Measurements from ENCODE around the gene RPP40. TPM values are rescaled to one million over a fixed set of nuclear protein-coding genes. Genes with fewer than 3 reads are reported as not detected.

Gene RPP40
- total and polyA plus RNA-seq, 9 of the 15 experiments (the other 6 are each of a cell fraction or from before 2014, with no cell fraction given): 22.6 to 114 (median 39.0) TPM

- TF ChIP-seq HDAC1 (IDR thresholded peaks at IDR 0.05) (peak; percentile 44 to 99; a peak in 2 of 4 replicates), PHF21A (IDR thresholded peaks at IDR 0.05; ENCODE audit: borderline replicate concordance, low read depth) (no peak), GABPB2 (CRISPR knock-in tag; conservative IDR thresholded peaks at IDR 0.05) (no peak), ARID2 (IDR thresholded peaks at IDR 0.05) (no peak), ZFPM2 (CRISPR knock-in tag; IDR thresholded peaks at IDR 0.05) (no peak), MCM2 (IDR thresholded peaks at IDR 0.05; ENCODE audit: low read depth) (no peak), ZNF707 (CRISPR knock-in tag; conservative IDR thresholded peaks at IDR 0.05) (no peak), KAT2B (IDR thresholded peaks at IDR 0.05; ENCODE audit: low read depth, low read length) (no peak), CTBP1 (IDR thresholded peaks at IDR 0.05; ENCODE audit: borderline replicate concordance) (peak; percentile 28; the same call in 1 of the 2 replicates), PYGO2 (tag; IDR thresholded peaks at IDR 0.05) (no peak), ZNF655 (CRISPR knock-in tag; IDR thresholded peaks at IDR 0.05) (no peak), SMAD2 (IDR thresholded peaks at IDR 0.05; ENCODE audit: low read depth, low read length) (no peak), RAD51 (IDR thresholded peaks at IDR 0.05; ENCODE audit: borderline replicate concordance, low read depth) (peak; percentile 7; the same call in 1 of the 2 replicates), NCOA4 (IDR thresholded peaks at IDR 0.05; ENCODE audit: partially characterized antibody) (no peak), CC2D1A (IDR thresholded peaks at IDR 0.05) (peak; percentile 21; the same call in 1 of the 2 replicates), ATF7 (IDR thresholded peaks at IDR 0.05) (peak; percentile 65; the same call in 1 of the 2 replicates), POLR2B (IDR thresholded peaks at IDR 0.05; ENCODE audit: low read depth, partially characterized antibody) (peak; percentile 67)
- TF ChIP-seq, protein P1, sequence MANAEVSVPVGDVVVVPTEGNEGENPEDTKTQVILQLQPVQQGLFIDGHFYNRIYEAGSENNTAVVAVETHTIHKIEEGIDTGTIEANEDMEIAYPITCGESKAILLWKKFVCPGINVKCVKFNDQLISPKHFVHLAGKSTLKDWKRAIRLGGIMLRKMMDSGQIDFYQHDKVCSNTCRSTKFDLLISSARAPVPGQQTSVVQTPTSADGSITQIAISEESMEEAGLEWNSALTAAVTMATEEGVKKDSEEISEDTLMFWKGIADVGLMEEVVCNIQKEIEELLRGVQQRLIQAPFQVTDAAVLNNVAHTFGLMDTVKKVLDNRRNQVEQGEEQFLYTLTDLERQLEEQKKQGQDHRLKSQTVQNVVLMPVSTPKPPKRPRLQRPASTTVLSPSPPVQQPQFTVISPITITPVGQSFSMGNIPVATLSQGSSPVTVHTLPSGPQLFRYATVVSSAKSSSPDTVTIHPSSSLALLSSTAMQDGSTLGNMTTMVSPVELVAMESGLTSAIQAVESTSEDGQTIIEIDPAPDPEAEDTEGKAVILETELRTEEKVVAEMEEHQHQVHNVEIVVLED (CRISPR knock-in tag; IDR thresholded peaks at IDR 0.05): peak; percentile 87
- TF ChIP-seq, protein P2, sequence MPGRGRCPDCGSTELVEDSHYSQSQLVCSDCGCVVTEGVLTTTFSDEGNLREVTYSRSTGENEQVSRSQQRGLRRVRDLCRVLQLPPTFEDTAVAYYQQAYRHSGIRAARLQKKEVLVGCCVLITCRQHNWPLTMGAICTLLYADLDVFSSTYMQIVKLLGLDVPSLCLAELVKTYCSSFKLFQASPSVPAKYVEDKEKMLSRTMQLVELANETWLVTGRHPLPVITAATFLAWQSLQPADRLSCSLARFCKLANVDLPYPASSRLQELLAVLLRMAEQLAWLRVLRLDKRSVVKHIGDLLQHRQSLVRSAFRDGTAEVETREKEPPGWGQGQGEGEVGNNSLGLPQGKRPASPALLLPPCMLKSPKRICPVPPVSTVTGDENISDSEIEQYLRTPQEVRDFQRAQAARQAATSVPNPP (IDR thresholded peaks at IDR 0.05; ENCODE audit: borderline replicate concordance, insufficient read depth, insufficient read length): no peak
- TF ChIP-seq, protein P3, sequence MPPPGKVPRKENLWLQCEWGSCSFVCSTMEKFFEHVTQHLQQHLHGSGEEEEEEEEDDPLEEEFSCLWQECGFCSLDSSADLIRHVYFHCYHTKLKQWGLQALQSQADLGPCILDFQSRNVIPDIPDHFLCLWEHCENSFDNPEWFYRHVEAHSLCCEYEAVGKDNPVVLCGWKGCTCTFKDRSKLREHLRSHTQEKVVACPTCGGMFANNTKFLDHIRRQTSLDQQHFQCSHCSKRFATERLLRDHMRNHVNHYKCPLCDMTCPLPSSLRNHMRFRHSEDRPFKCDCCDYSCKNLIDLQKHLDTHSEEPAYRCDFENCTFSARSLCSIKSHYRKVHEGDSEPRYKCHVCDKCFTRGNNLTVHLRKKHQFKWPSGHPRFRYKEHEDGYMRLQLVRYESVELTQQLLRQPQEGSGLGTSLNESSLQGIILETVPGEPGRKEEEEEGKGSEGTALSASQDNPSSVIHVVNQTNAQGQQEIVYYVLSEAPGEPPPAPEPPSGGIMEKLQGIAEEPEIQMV (tag; conservative IDR thresholded peaks at IDR 0.05; ENCODE audit: low read depth): no peak
- TF ChIP-seq, protein P4, sequence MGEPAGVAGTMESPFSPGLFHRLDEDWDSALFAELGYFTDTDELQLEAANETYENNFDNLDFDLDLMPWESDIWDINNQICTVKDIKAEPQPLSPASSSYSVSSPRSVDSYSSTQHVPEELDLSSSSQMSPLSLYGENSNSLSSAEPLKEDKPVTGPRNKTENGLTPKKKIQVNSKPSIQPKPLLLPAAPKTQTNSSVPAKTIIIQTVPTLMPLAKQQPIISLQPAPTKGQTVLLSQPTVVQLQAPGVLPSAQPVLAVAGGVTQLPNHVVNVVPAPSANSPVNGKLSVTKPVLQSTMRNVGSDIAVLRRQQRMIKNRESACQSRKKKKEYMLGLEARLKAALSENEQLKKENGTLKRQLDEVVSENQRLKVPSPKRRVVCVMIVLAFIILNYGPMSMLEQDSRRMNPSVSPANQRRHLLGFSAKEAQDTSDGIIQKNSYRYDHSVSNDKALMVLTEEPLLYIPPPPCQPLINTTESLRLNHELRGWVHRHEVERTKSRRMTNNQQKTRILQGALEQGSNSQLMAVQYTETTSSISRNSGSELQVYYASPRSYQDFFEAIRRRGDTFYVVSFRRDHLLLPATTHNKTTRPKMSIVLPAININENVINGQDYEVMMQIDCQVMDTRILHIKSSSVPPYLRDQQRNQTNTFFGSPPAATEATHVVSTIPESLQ (CRISPR knock-in tag; IDR thresholded peaks at IDR 0.05): peak; percentile 97
These were observed at the start of gene RPP40 (continued) for GRCh38 chr6:5003604-5004372.

Measured in K562 (cell line).